H1 (cell line): ENCODE data around the gene TUT1. TPM values are rescaled to one million over a fixed set of nuclear protein-coding genes. Genes with fewer than 3 reads are reported as not detected.

Experiments
- CBX5 ChIP-seq: fragments of 300-800, 300-1000 bp; sonication (generic); IDR thresholded peaks from 2 replicates; pipeline ENCODE4 v1.7.1; 2016; ENCODE audit warnings: antibody characterized with exemption, low read length, low read depth
- CHD7 ChIP-seq: fragments of 300-600 bp; sonication (generic); IDR thresholded peaks from 2 replicates; pipeline ENCODE4 v1.7.1; 2012; ENCODE audit warnings: low read length, moderate library complexity, mild to moderate bottlenecking, inconsistent platforms; ENCODE audit not compliant: insufficient replicate concordance
- MAX ChIP-seq: IDR thresholded peaks from 2 replicates; pipeline ENCODE4 v1.6.1; 2012; ENCODE audit warnings: inconsistent platforms
- RNF2 ChIP-seq: fragments of 200-900, 300-1000 bp; sonication (generic); IDR thresholded peaks from 2 replicates; pipeline ENCODE4 v1.7.1; 2016; ENCODE audit warnings: borderline replicate concordance, low read depth, mild to moderate bottlenecking, antibody characterized with exemption, low read length; ENCODE audit not compliant: poor library complexity, severe bottlenecking; ENCODE audit errors: missing control alignments
- SIN3A ChIP-seq, 2 experiments: IDR thresholded peaks in 1 of 2; conservative IDR thresholded peaks in 1 of 2; 2 replicates each; pipeline ENCODE4 v1.6.1; 2011 to 2012; ENCODE audit warnings: low read length in 2 of 2, improper control_type of control experiment in 1 of 2, low read depth in 1 of 2, mild to moderate bottlenecking in 1 of 2
- polyA plus RNA-seq, 7 experiments: library from polyadenylated mRNA; depleted of rRNA in 3 of 7; stranded (reverse) in 5 of 7; unstranded in 2 of 7; fragments of >200 nt in 5 of 7; fragments of 200-250 nt in 2 of 7; gene quantifications; 1 replicate in 5 of 7; 2 replicates in 1 of 7; 4 replicates in 1 of 7; pipeline versions ENCODE4 v1.2.1 to v1.2.3, GENCODE V29; 2011 to 2013; ENCODE audit warnings: missing spikeins in 2 of 7, mixed read lengths in 2 of 7
- total RNA-seq: library from RNA; stranded (reverse); fragmentation: NEBNext Ultra II Directional; extraction: Animal tissue kit (Norgen Biotek cat#: 25700); gene quantifications from 2 replicates; pipeline ENCODE4 v1.2.1, GENCODE V29; 2021

Gene TUT1
- total and polyA plus RNA-seq, 2 of the 8 experiments (the other 6 are each of a cell fraction or from before 2014, with no cell fraction given), result 17.8 to 24.6 TPM

GRCh38 chr11:62580959-62581715 lies 10.2 kb downstream of the TUT1 start (continued):
- TF ChIP-seq CHD7 (no peak), MAX (no peak), RNF2 (no peak), CBX5 (no peak), SIN3A (conservative IDR thresholded peaks at IDR 0.05 in 1 of 2, IDR thresholded peaks at IDR 0.05 in 1 of 2; ENCODE audit: low read depth in 1 of 2, low read length in 2 of 2) (no peak)
